GM12891 (cell line): ENCODE results near the gene OPRL1.

Experiments used
- POLR2A ChIP-seq: IDR thresholded peaks from 2 replicates; pipeline ENCODE4 v1.6.1; 2011; ENCODE audit warnings: low read depth, low read length, control low read depth
- POLR2AphosphoS5 ChIP-seq: IDR thresholded peaks from 2 replicates; pipeline ENCODE4 v1.6.1; 2011; ENCODE audit warnings: low read depth, low read length, control low read depth
- SPI1 ChIP-seq: IDR thresholded peaks from 2 replicates; pipeline ENCODE4 v1.6.1; 2011; ENCODE audit warnings: low read depth, low read length, control low read depth
- TAF1 ChIP-seq: IDR thresholded peaks from 2 replicates; pipeline ENCODE4 v1.6.1; 2011; ENCODE audit warnings: low read depth, low read length, control low read depth

GRCh38 chr20:64121586-64121985 lies 41.7 kb downstream of the OPRL1 start:
- TF ChIP-seq POLR2AphosphoS5 (no peak), SPI1 (no peak), POLR2A (no peak), TAF1 (no peak)
